ENCODE data around the gene CSH2. TPM values are rescaled to one million over a fixed set of nuclear protein-coding genes. Genes with fewer than 3 reads are reported as not detected.

The CSH2 gene
- total and polyA plus RNA-seq, 2 of the 8 experiments (the other 6 are each of a cell fraction or from before 2014, with no cell fraction given) = 0.43 TPM; not detected in 1

GRCh38 chr17:63853260-63853659 lies 20.2 kb downstream of the CSH2 start:
- no peak overlapping the region for H3K4ac ChIP-seq (replicated peaks; ENCODE audit: insufficient read length, low read depth, low read length)
- no peak overlapping the region for H3K27ac ChIP-seq (ENCODE audit: low read depth, low read length)
- no peaks in the 10 kb centered on the region for H3K4me1 ChIP-seq (replicated peaks in 1 of 4; ENCODE audit: control insufficient read depth in 3 of 4, insufficient read depth in 4 of 4, low read length in 3 of 4)
- no peak overlapping the region for H2BK12ac ChIP-seq (ENCODE audit: low read depth, low read length)
- H2AFZ ChIP-seq (ENCODE audit: low read length) = no peak overlapping the region
- POLR2A ChIA-PET (ENCODE audit: partially characterized antibody) = interaction anchor here (0.8 to 1.3 kb wide), 3 partner anchors 10 to 27 kb away, joined by 3 to 4 read pairs (median 3); partner anchors contain the start of gene PSMC5
- 88% methylated on average over 2 of the region's 2 CpGs; no CpG with 5 or more reads in 1 of the 2 experiments for WGBS, 2 experiments (ENCODE audit: extremely low coverage in 1 of 2, insufficient coverage in 1 of 2, insufficient read length in 1 of 2, insufficient replicate concordance in 2 of 2, low coverage in 1 of 2, low lambda C conversion rate in 2 of 2, missing lambda C conversion rate in 1 of 2)
- H3K23me2 ChIP-seq (ENCODE audit: low read depth, low read length) = peaks cover 2% of the 10 kb centered on the region
- no peak overlapping the region for H3K56ac ChIP-seq (replicated peaks; ENCODE audit: insufficient read length, low read depth, low read length)
- no peak for DNase-seq (ENCODE audit: low read depth in 1 of 2, low spot score in 2 of 2)
- no peaks in the 10 kb centered on the region for H4K20me1 ChIP-seq (replicated peaks in 1 of 2; ENCODE audit: control insufficient read depth in 1 of 2, insufficient read depth in 2 of 2, low read length in 2 of 2)
- H4K8ac ChIP-seq (ENCODE audit: extremely low read depth, insufficient read depth, low read length) = no peak overlapping the region
- H2AK5ac ChIP-seq (ENCODE audit: low read depth, low read length) = no peak overlapping the region
- no peak overlapping the region for H3K18ac ChIP-seq (ENCODE audit: extremely low read depth, low read length)
- peaks cover 0 to 11% (median 9%) of the 10 kb centered on the region in 4 experiments; a peak in 5 of 7 replicates for H3K27me3 ChIP-seq (replicated peaks in 1 of 4; ENCODE audit: control insufficient read depth in 3 of 4, extremely low read depth in 1 of 4, insufficient read depth in 3 of 4, low read length in 3 of 4)
- H4K5ac ChIP-seq (ENCODE audit: insufficient read length, low read depth, low read length) = no peak overlapping the region
- no peak overlapping the region for H3K14ac ChIP-seq (ENCODE audit: insufficient read length)
- no peak overlapping the region for H2BK120ac ChIP-seq (replicated peaks; ENCODE audit: low read depth, low read length)
- no peak overlapping the region for H2BK20ac ChIP-seq (ENCODE audit: low read length)
- no peaks in the 10 kb centered on the region for H3K36me3 ChIP-seq (ENCODE audit: control insufficient read depth in 2 of 4, insufficient read depth in 4 of 4, low read length in 3 of 4)
- H4K91ac ChIP-seq (replicated peaks; ENCODE audit: insufficient read length, low read length) = no peak overlapping the region
- no peak overlapping the region for H2BK5ac ChIP-seq (ENCODE audit: low read depth, low read length)
- no peaks in the 10 kb centered on the region for H3K79me2 ChIP-seq (ENCODE audit: control insufficient read depth in 1 of 2, insufficient read depth in 2 of 2, low read length in 2 of 2)
- FAIRE-seq = no peak
- CTCF ChIA-PET (ENCODE audit: partially characterized antibody) = interaction anchor here (0.6 to 5.0 kb wide), 3 partner anchors 13 to 93 kb away, joined by 3 to 47 read pairs (median 4); no protein-coding TSS in a partner anchor
- peaks cover under 1 to 7% of the 10 kb centered on the region in 2 experiments; a peak in 3 of 4 replicates for H3K9me3 ChIP-seq (ENCODE audit: insufficient read depth in 2 of 2, low read depth in 1 of 2, low read length in 1 of 2)
- no peak overlapping the region for H3K4me3 ChIP-seq (ENCODE audit: extremely low read depth in 1 of 4, insufficient read depth in 2 of 4, low read depth in 3 of 4, low read length in 4 of 4)
- H3K23ac ChIP-seq (ENCODE audit: insufficient read length) = no peak overlapping the region
- no peak overlapping the region for H2BK15ac ChIP-seq (ENCODE audit: low read length)
- no peaks in the 10 kb centered on the region for H3K79me1 ChIP-seq (ENCODE audit: low read depth, low read length)
- H3K4me2 ChIP-seq (ENCODE audit: insufficient read depth in 1 of 2, low read depth in 2 of 2, low read length in 2 of 2) = no peak overlapping the region
- no peak overlapping the region for H3K9ac ChIP-seq (replicated peaks in 1 of 4; ENCODE audit: extremely low read depth in 1 of 4, low read depth in 3 of 4, low read length in 3 of 4)
- TF ChIP-seq JUN (IDR thresholded peaks at IDR 0.05; ENCODE audit: low read depth, low read length) (no peak), SP1 (IDR thresholded peaks at IDR 0.05; ENCODE audit: low read depth, low read length) (no peak), HDAC6 (IDR thresholded peaks at IDR 0.05; ENCODE audit: low read depth, low read length) (no peak), EP300 (IDR thresholded peaks at IDR 0.05; ENCODE audit: borderline replicate concordance in 1 of 2, low read depth in 2 of 2, low read length in 2 of 2) (no peak), SIRT6 (IDR thresholded peaks at IDR 0.05; ENCODE audit: low read length) (no peak), KDM1A (IDR thresholded peaks at IDR 0.05; ENCODE audit: borderline replicate concordance, low read length) (no peak), RAD21 (IDR thresholded peaks at IDR 0.05 in 1 of 2, conservative IDR thresholded peaks at IDR 0.05 in 1 of 2; ENCODE audit: low read depth in 2 of 2, low read length in 2 of 2) (no peak), SRF (IDR thresholded peaks at IDR 0.05; ENCODE audit: low read depth, low read length) (no peak)
- TF ChIP-seq, protein P1, sequence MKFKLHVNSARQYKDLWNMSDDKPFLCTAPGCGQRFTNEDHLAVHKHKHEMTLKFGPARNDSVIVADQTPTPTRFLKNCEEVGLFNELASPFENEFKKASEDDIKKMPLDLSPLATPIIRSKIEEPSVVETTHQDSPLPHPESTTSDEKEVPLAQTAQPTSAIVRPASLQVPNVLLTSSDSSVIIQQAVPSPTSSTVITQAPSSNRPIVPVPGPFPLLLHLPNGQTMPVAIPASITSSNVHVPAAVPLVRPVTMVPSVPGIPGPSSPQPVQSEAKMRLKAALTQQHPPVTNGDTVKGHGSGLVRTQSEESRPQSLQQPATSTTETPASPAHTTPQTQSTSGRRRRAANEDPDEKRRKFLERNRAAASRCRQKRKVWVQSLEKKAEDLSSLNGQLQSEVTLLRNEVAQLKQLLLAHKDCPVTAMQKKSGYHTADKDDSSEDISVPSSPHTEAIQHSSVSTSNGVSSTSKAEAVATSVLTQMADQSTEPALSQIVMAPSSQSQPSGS (IDR thresholded peaks at IDR 0.05; ENCODE audit: low read length) = no peak

All from H1 (cell line).